GM12878 (cell line): ENCODE measurements around the gene DCC. TPM values are rescaled to one million over a fixed set of nuclear protein-coding genes. Genes with fewer than 3 reads are reported as not detected.

Source experiments
- ATAC-seq: fragments of 200-7000 bp; cut with Tn5 transposase; 3 replicates; pipeline ENCODE4 v1.9.1; 2020; ENCODE audit warnings: mild to moderate bottlenecking, moderate library complexity
- BruUV-seq: library from RNA; stranded (reverse); fragments of 400-500 nt; replicated peaks from 2 replicates; lab custom pipeline; 2021; lab: Mats Ljungman, UMichigan
- CTCF ChIA-PET: fragments of 300-600 bp; sonication (Branson Sonifier 250); formaldehyde crosslinking; extraction: SDS; loops from one replicate; lab custom pipeline; 2021; ENCODE audit warnings: inconsistent platforms; lab: Yijun Ruan, JAX
- POLR2A ChIA-PET: fragments of 350-600 bp; formaldehyde crosslinking; extraction: SDS; loops from one replicate; lab custom pipeline; 2021; ENCODE audit warnings: inconsistent platforms; lab: Charles Lee
- RAD21 ChIA-PET: fragments of 300-600 bp; sonication (Branson Sonifier 250); formaldehyde crosslinking; loops from one replicate; lab custom pipeline; 2023; ENCODE audit warnings: antibody characterized with exemption; ENCODE audit not compliant: unreplicated experiment; lab: Charles Lee
- SMC1A ChIA-PET: fragments of 300-600 bp; sonication (Branson Sonifier 250); formaldehyde crosslinking; loops from one replicate; lab custom pipeline; 2023; ENCODE audit not compliant: unreplicated experiment, uncharacterized antibody; lab: Charles Lee
- DNase-seq: peaks from one replicate; pipeline ENCODE4 v3.0.0-alpha.2; 2011; ENCODE audit warnings: low read depth, low spot score
- FAIRE-seq: peaks from 3 replicates; lab custom pipeline; 2011; peaks lifted over from hg19 to GRCh38; lab: Jason Lieb, UNC
- H2AFZ ChIP-seq: 2 replicates; pipeline ENCODE4 v1.6.0; 2011; ENCODE audit warnings: low read depth, low read length, control low read depth; ENCODE audit not compliant: control insufficient read depth
- H3K27ac ChIP-seq: 2 replicates; pipeline ENCODE4 v1.5.1; 2011; ENCODE audit warnings: control low read depth; ENCODE audit not compliant: control insufficient read depth, insufficient read depth
- H3K27me3 ChIP-seq, 2 experiments: replicated peaks in 1 of 2; 2 replicates each; pipeline versions ENCODE4 v1.6.0 to v1.6.1; 2011; ENCODE audit warnings: low read length in 1 of 2; ENCODE audit not compliant: control insufficient read depth in 2 of 2, insufficient read depth in 2 of 2
- H3K36me3 ChIP-seq, 2 experiments: 2 replicates each; pipeline ENCODE4 v1.5.1; 2011; ENCODE audit warnings: low read length in 1 of 2; ENCODE audit not compliant: control insufficient read depth in 2 of 2, insufficient read depth in 2 of 2
- H3K4me1 ChIP-seq: 2 replicates; pipeline ENCODE4 v1.6.1; 2011; ENCODE audit warnings: mild to moderate bottlenecking, low read length, moderate library complexity, mixed read lengths; ENCODE audit not compliant: control insufficient read depth, insufficient read depth
- H3K4me2 ChIP-seq: 2 replicates; pipeline ENCODE4 v1.6.0; 2011; ENCODE audit warnings: control low read depth; ENCODE audit not compliant: control insufficient read depth, insufficient read depth
- H3K4me3 ChIP-seq: fragments of 200-600 bp; sonication (generic); 2 replicates; pipeline ENCODE4 v1.5.1; 2016
- H3K79me2 ChIP-seq: 2 replicates; pipeline ENCODE4 v1.6.0; 2011; ENCODE audit warnings: low read length; ENCODE audit not compliant: control insufficient read depth, insufficient read depth
- H3K9ac ChIP-seq: 2 replicates; pipeline ENCODE4 v1.8.0; 2011; ENCODE audit warnings: low read length, control low read depth, mixed read lengths; ENCODE audit not compliant: control insufficient read depth, insufficient read depth
- H3K9me3 ChIP-seq: replicated peaks from 3 replicates; pipeline ENCODE4 v1.5.1; 2011; ENCODE audit warnings: mild to moderate bottlenecking, low read length; ENCODE audit not compliant: control insufficient read depth, insufficient read depth
- H4K20me1 ChIP-seq: 2 replicates; pipeline ENCODE4 v1.6.0; 2011; ENCODE audit not compliant: control insufficient read depth, insufficient read depth
- BACH1 ChIP-seq: fragments of 450-650 bp; IDR thresholded peaks from 2 replicates; pipeline ENCODE4 v1.6.1; 2017; ENCODE audit warnings: mild to moderate bottlenecking, borderline replicate concordance
- BRCA1 ChIP-seq: IDR thresholded peaks from 2 replicates; pipeline ENCODE4 v1.6.1; 2011; ENCODE audit warnings: low read depth, low read length, improper control_type of control experiment
- CBX3 ChIP-seq: fragments of 200-600 bp; sonication (generic); IDR thresholded peaks from 2 replicates; pipeline ENCODE4 v1.6.1; 2016; ENCODE audit warnings: low read depth, borderline replicate concordance
- CBX5 ChIP-seq: sonication (generic); IDR thresholded peaks from 2 replicates; pipeline ENCODE4 v1.6.1; 2016; ENCODE audit warnings: low read depth, moderate library complexity, mild to moderate bottlenecking, inconsistent platforms
- CHD2 ChIP-seq: IDR thresholded peaks from 2 replicates; pipeline ENCODE4 v1.6.1; 2011; ENCODE audit warnings: low read depth, low read length, improper control_type of control experiment, borderline replicate concordance
- FOXK2 ChIP-seq: fragments of 450-650 bp; IDR thresholded peaks from 2 replicates; pipeline ENCODE4 v1.6.1; 2017; ENCODE audit warnings: mild to moderate bottlenecking, moderate library complexity
- GATAD2B ChIP-seq: fragments of 450-650 bp; conservative IDR thresholded peaks from 2 replicates; pipeline ENCODE4 v1.6.1; 2017; ENCODE audit warnings: low read depth, mild to moderate bottlenecking, moderate library complexity
- IRF4 ChIP-seq: IDR thresholded peaks from 2 replicates; pipeline ENCODE4 v1.6.1; 2011; ENCODE audit warnings: low read depth, low read length
- KLF5 ChIP-seq: fragments of 450-650 bp; IDR thresholded peaks from 2 replicates; pipeline ENCODE4 v1.6.1; 2014; ENCODE audit warnings: mild to moderate bottlenecking; ENCODE audit not compliant: partially characterized antibody
- LARP7 ChIP-seq: fragments of 450-650 bp; IDR thresholded peaks from 2 replicates; pipeline ENCODE4 v1.6.1; 2017; ENCODE audit warnings: mild to moderate bottlenecking
- MEF2B ChIP-seq: fragments of 450-650 bp; IDR thresholded peaks from 2 replicates; pipeline ENCODE4 v1.6.1; 2018; ENCODE audit warnings: mild to moderate bottlenecking, moderate library complexity; ENCODE audit not compliant: partially characterized antibody, poor library complexity, severe bottlenecking
- MXI1 ChIP-seq: fragments of 150-350 bp; IDR thresholded peaks from 2 replicates; pipeline ENCODE4 v1.6.1; 2011; ENCODE audit warnings: low read depth, mild to moderate bottlenecking, inconsistent platforms, low read length, improper control_type of control experiment
- POLR2A ChIP-seq: IDR thresholded peaks from 2 replicates; pipeline ENCODE4 v1.6.1; 2011; ENCODE audit warnings: low read depth, mild to moderate bottlenecking, low read length
- RAD21 ChIP-seq: IDR thresholded peaks from 2 replicates; pipeline ENCODE4 v1.6.1; 2011; ENCODE audit warnings: mild to moderate bottlenecking, low read depth, low read length, moderate library complexity; ENCODE audit not compliant: insufficient read depth
- RB1 ChIP-seq: fragments of 450-650 bp; formaldehyde crosslinking; IDR thresholded peaks from 2 replicates; pipeline ENCODE4 v1.6.1; 2017; ENCODE audit warnings: mild to moderate bottlenecking, borderline replicate concordance
- TARDBP ChIP-seq: IDR thresholded peaks from 2 replicates; pipeline ENCODE4 v1.6.1; 2016; ENCODE audit warnings: borderline replicate concordance
- WGBS: methylation state at CpG from one replicate; pipeline ENCODE4 v1.1.6; 2016; ENCODE audit warnings: low lambda C conversion rate; ENCODE audit not compliant: insufficient replicate concordance, insufficient coverage; ENCODE audit errors: missing lambda C conversion rate; 5-methylcytosine and 5-hydroxymethylcytosine counted together
- in situ Hi-C: fragments of 300-500 bp; cut with MboI; formaldehyde crosslinking; loops from 9 replicates; pipeline ENCODE4 v1.14.3; 2018; ENCODE audit warnings: mixed read lengths
- intact Hi-C: fragments of 100-400 bp; cut with micrococcal nuclease; formaldehyde crosslinking; loops from one replicate; pipeline ENCODE4 v1.14.2; 2022; ENCODE audit not compliant: unreplicated experiment
- polyA plus RNA-seq, 11 experiments: library from polyadenylated mRNA; depleted of rRNA in 4 of 11; unstranded in 6 of 11; stranded (reverse) in 5 of 11; fragments of >200 nt; fragmentation: Nextera tagmentation in 4 of 11; fragmentation: Illumina TruSeq in 1 of 11; extraction: Ambion mirVana in 4 of 11; extraction: Trizol in 1 of 11; gene quantifications; 1 replicate in 1 of 11; 2 replicates in 10 of 11; pipeline versions ENCODE4 v1.2.1 to v1.2.3, GENCODE V29; 2011 to 2016; ENCODE audit warnings: inconsistent platforms in 2 of 11, missing spikeins in 2 of 11, low read depth in 1 of 11
- total RNA-seq, 4 experiments: library from RNA; depleted of rRNA in 3 of 4; stranded (reverse); fragments of >200 nt in 3 of 4; fragmentation: Illumina TruSeq in 1 of 4; extraction: Trizol in 1 of 4; gene quantifications; 2 replicates each; pipeline versions ENCODE4 v1.2.1 to v1.2.3, GENCODE V29; 2013 to 2021
- TF ChIP-seq, protein P1 (sequence below): fragments of 150-350 bp; IDR thresholded peaks from 2 replicates; pipeline ENCODE4 v1.6.1; 2016; ENCODE audit warnings: low read depth, low read length
- TF ChIP-seq, protein P2 (sequence below), 3 experiments: IDR thresholded peaks in 2 of 3; conservative IDR thresholded peaks in 1 of 3; 2 replicates each; pipeline ENCODE4 v1.5.1; 2011; ENCODE audit warnings: low read depth in 3 of 3, low read length in 3 of 3, mild to moderate bottlenecking in 3 of 3, control low read depth in 2 of 3, moderate library complexity in 2 of 3, inconsistent platforms in 1 of 3, mixed read lengths in 1 of 3; ENCODE audit not compliant: control insufficient read depth in 2 of 3, insufficient read depth in 1 of 3; ENCODE audit errors: extremely low read depth in 1 of 3
- TF ChIP-seq, protein P3 (sequence below): fragments of 150-350 bp; IDR thresholded peaks from 2 replicates; pipeline ENCODE4 v1.6.1; 2014; ENCODE audit warnings: mild to moderate bottlenecking, low read depth, low read length

DCC gene
- total and polyA plus RNA-seq, 10 of the 15 experiments (the other 5 are each of a cell fraction or from before 2014, with no cell fraction given): 0.01 TPM; not detected in 9

DNA sequence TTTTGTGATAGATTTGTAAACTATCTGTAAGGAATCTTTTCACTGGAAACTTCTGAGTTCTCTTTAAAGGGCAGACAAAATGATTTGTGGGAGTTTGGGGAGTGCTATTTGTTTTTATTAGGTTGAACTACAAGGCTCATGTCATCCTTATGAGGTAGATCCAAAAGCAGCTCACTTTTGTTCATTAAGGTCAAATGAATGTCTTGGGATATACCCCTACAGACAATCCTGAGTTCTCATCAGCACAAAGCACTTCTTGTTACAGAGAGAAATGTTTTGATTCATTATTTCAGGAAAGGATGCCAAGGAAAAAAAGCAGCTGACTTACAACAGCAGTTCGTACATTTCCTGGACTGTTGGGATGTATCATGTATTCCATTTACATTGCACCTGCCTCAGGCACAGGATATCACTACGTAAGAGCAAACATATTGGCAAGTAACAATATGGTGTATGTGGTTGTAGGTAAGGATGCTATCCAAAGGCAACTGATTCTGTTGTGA lies 68.9 kb downstream of the DCC start (continued):
- TF ChIP-seq, protein P1, sequence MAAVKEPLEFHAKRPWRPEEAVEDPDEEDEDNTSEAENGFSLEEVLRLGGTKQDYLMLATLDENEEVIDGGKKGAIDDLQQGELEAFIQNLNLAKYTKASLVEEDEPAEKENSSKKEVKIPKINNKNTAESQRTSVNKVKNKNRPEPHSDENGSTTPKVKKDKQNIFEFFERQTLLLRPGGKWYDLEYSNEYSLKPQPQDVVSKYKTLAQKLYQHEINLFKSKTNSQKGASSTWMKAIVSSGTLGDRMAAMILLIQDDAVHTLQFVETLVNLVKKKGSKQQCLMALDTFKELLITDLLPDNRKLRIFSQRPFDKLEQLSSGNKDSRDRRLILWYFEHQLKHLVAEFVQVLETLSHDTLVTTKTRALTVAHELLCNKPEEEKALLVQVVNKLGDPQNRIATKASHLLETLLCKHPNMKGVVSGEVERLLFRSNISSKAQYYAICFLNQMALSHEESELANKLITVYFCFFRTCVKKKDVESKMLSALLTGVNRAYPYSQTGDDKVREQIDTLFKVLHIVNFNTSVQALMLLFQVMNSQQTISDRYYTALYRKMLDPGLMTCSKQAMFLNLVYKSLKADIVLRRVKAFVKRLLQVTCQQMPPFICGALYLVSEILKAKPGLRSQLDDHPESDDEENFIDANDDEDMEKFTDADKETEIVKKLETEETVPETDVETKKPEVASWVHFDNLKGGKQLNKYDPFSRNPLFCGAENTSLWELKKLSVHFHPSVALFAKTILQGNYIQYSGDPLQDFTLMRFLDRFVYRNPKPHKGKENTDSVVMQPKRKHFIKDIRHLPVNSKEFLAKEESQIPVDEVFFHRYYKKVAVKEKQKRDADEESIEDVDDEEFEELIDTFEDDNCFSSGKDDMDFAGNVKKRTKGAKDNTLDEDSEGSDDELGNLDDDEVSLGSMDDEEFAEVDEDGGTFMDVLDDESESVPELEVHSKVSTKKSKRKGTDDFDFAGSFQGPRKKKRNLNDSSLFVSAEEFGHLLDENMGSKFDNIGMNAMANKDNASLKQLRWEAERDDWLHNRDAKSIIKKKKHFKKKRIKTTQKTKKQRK: no peak
- TF ChIP-seq IRF4 (no peak), CBX3 (no peak), LARP7 (no peak), MXI1 (no peak), TARDBP (no peak), CBX5 (no peak), RB1 (no peak), MEF2B (no peak), BRCA1 (no peak), GATAD2B (no peak)
- TF ChIP-seq, all 136 proteins: peak for 0

DNA sequence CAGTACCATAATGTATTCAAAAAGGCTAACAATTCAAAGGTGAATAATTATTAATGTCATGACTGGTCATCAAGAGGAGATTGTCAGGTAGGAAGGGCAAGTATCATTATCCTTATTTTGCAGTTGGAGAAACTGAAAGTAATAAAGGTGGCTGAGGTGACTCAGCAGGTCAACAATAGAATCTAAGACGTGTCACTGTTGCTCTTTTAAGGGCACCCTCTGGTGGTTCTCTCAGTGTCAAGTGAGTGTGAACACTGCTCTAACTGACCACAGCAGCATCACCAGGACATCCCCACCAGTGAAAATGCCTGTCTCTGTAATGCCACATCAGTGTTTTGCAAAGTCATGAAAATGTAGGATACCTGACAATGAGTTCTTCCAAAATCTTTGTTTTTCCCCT lies 69.7 kb downstream of the DCC start:
- ChIA-PET RAD21 (no interaction called here), CTCF (interaction anchor here (1.5 to 1.7 kb wide), 2 partner anchors 23 to 741 kb away, joined by 3 to 6 read pairs; no protein-coding TSS in a partner anchor), POLR2A (no interaction called here), SMC1A (interaction anchor here (1.3 to 1.6 kb wide), 2 partner anchors 741 to 742 kb away, joined by 3 read pairs; no protein-coding TSS in a partner anchor)
- Histone ChIP-seq H3K79me2 (no peaks in the 10 kb centered on the region), H3K36me3 (no peaks in the 10 kb centered on the region), H2AFZ (no peak overlapping the region; the same call in none of the 2 replicates), H3K9me3 (no peaks in the 10 kb centered on the region), H3K4me2 (no peak overlapping the region), H3K4me1 (no peaks in the 10 kb centered on the region), H3K27me3 (no peaks in the 10 kb centered on the region), H3K27ac (no peak overlapping the region), H4K20me1 (no peaks in the 10 kb centered on the region), H3K4me3 (no peak overlapping the region), H3K9ac (no peak overlapping the region)
- 8% methylated on average over 1 of the region's 1 CpG for WGBS
- ATAC-seq: peak; percentile 99
- intact Hi-C loops: no loop called here
- FAIRE-seq: no peak
- no TSS peak for BruUV-seq
- in situ Hi-C loops: no loop called here
- DNase-seq: peak; percentile 40
- TF ChIP-seq KLF5: no peak
- no peak for TF ChIP-seq POLR2A
- TF ChIP-seq BACH1: peak; percentile 74
- no peak for TF ChIP-seq CHD2
- TF ChIP-seq, protein P2, sequence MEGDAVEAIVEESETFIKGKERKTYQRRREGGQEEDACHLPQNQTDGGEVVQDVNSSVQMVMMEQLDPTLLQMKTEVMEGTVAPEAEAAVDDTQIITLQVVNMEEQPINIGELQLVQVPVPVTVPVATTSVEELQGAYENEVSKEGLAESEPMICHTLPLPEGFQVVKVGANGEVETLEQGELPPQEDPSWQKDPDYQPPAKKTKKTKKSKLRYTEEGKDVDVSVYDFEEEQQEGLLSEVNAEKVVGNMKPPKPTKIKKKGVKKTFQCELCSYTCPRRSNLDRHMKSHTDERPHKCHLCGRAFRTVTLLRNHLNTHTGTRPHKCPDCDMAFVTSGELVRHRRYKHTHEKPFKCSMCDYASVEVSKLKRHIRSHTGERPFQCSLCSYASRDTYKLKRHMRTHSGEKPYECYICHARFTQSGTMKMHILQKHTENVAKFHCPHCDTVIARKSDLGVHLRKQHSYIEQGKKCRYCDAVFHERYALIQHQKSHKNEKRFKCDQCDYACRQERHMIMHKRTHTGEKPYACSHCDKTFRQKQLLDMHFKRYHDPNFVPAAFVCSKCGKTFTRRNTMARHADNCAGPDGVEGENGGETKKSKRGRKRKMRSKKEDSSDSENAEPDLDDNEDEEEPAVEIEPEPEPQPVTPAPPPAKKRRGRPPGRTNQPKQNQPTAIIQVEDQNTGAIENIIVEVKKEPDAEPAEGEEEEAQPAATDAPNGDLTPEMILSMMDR (IDR thresholded peaks at IDR 0.05 in 2 of 3, conservative IDR thresholded peaks at IDR 0.05 in 1 of 3; ENCODE audit: control insufficient read depth in 2 of 3, extremely low read depth in 1 of 3, insufficient read depth in 1 of 3, low read depth in 3 of 3, low read length in 3 of 3): peak; percentile 16 to 35 (median 17); a peak in 2 of 6 replicates
- TF ChIP-seq, protein P3, sequence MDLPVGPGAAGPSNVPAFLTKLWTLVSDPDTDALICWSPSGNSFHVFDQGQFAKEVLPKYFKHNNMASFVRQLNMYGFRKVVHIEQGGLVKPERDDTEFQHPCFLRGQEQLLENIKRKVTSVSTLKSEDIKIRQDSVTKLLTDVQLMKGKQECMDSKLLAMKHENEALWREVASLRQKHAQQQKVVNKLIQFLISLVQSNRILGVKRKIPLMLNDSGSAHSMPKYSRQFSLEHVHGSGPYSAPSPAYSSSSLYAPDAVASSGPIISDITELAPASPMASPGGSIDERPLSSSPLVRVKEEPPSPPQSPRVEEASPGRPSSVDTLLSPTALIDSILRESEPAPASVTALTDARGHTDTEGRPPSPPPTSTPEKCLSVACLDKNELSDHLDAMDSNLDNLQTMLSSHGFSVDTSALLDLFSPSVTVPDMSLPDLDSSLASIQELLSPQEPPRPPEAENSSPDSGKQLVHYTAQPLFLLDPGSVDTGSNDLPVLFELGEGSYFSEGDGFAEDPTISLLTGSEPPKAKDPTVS: no peak
- TF ChIP-seq RAD21: peak; percentile 22; the same call in 1 of the 2 replicates
- no peak for TF ChIP-seq FOXK2
